Measurements from ENCODE around the gene FBXL12.
A peak's percentile ranks its signal among the peaks of the same experiment; 100 is the strongest.

FBXL12 gene

GRCh38 chr19:9835507-9835949 lies 16.6 kb upstream of the FBXL12 start (continued):
- TF ChIP-seq ZNF404 (tag by site-specific recombination; IDR thresholded peaks at IDR 0.05) (no peak), MEIS1 (CRISPR knock-in tag; IDR thresholded peaks at IDR 0.05; ENCODE audit: borderline replicate concordance) (no peak), ZNF529 (tag by site-specific recombination; IDR thresholded peaks at IDR 0.05; ENCODE audit: insufficient replicate concordance) (no peak), ZFP69B (tag by site-specific recombination; IDR thresholded peaks at IDR 0.05) (no peak), ZBTB20 (tag by site-specific recombination; IDR thresholded peaks at IDR 0.05) (peak; percentile 24; the same call in 1 of the 2 replicates), ZNF623 (tag by site-specific recombination; IDR thresholded peaks at IDR 0.05) (no peak), PRDM2 (tag by site-specific recombination; IDR thresholded peaks at IDR 0.05; ENCODE audit: borderline replicate concordance) (0 out of 2 replicates have a peak, but pooled peaks have one; percentile 60), ZNF561 (tag by site-specific recombination; IDR thresholded peaks at IDR 0.05; ENCODE audit: borderline replicate concordance) (0 out of 2 replicates have a peak, but pooled peaks have one; percentile 7)

- H3K36me3 ChIP-seq (ENCODE audit: control insufficient read depth in 2 of 2, insufficient read depth in 1 of 2, low read length in 2 of 2) = peaks cover 17 to 46% of the 10 kb centered on the region in 2 experiments
- peak within 1 kb of the TSS; percentile 25; the same call in 1 of the 2 replicates for H3K27ac ChIP-seq (ENCODE audit: extremely low read depth, low read depth, low read length)
- no peaks in the 10 kb centered on the region for H3K4me1 ChIP-seq (ENCODE audit: control insufficient read depth, insufficient read depth, low read length)
- CTCF ChIA-PET = interaction anchor here (0.5 to 1.4 kb wide), 6 partner anchors 9 to 62 kb away, joined by 3 to 5 read pairs (median 3); no protein-coding TSS in a partner anchor
- POLR2A ChIA-PET = interaction anchor here (0.6 to 1.6 kb wide), 13 partner anchors 10 to 1721 kb away, joined by 3 to 8 read pairs (median 4); partner anchors contain the start of gene FBXL12
- peak within 1 kb of the TSS; percentile 96 for H3K4me3 ChIP-seq (ENCODE audit: low read depth, low read length)
- H3K9me3 ChIP-seq (ENCODE audit: control insufficient read depth, insufficient read depth, low read depth, low read length) = no peaks in the 10 kb centered on the region
- TF ChIP-seq GFI1B (tag by site-specific recombination; IDR thresholded peaks at IDR 0.05) (no peak), KLF10 (tag by site-specific recombination; IDR thresholded peaks at IDR 0.05) (peak; percentile 86), ZBTB17 (tag by site-specific recombination; IDR thresholded peaks at IDR 0.05) (peak; percentile 45; the same call in 1 of the 2 replicates), KLF9 (tag by site-specific recombination; IDR thresholded peaks at IDR 0.05; ENCODE audit: low read depth) (peak; percentile 82), ZNF112 (tag by site-specific recombination; IDR thresholded peaks at IDR 0.05) (no peak), EGR2 (tag by site-specific recombination; IDR thresholded peaks at IDR 0.05; ENCODE audit: low read depth) (peak; percentile 89), ZNF580 (tag by site-specific recombination; IDR thresholded peaks at IDR 0.05) (no peak), ZNF133 (tag by site-specific recombination; IDR thresholded peaks at IDR 0.05) (no peak), ZNF311 (tag by site-specific recombination; IDR thresholded peaks at IDR 0.05; ENCODE audit: borderline replicate concordance) (no peak), ZNF394 (tag by site-specific recombination; IDR thresholded peaks at IDR 0.05; ENCODE audit: borderline replicate concordance) (peak; percentile 97), MEIS1 (CRISPR knock-in tag; IDR thresholded peaks at IDR 0.05; ENCODE audit: borderline replicate concordance) (no peak), ZNF670 (tag by site-specific recombination; IDR thresholded peaks at IDR 0.05; ENCODE audit: low read depth) (no peak), ZNF843 (tag by site-specific recombination; IDR thresholded peaks at IDR 0.05) (no peak), ZNF610 (tag by site-specific recombination; IDR thresholded peaks at IDR 0.05; ENCODE audit: borderline replicate concordance) (no peak)
- TF ChIP-seq, protein P1, sequence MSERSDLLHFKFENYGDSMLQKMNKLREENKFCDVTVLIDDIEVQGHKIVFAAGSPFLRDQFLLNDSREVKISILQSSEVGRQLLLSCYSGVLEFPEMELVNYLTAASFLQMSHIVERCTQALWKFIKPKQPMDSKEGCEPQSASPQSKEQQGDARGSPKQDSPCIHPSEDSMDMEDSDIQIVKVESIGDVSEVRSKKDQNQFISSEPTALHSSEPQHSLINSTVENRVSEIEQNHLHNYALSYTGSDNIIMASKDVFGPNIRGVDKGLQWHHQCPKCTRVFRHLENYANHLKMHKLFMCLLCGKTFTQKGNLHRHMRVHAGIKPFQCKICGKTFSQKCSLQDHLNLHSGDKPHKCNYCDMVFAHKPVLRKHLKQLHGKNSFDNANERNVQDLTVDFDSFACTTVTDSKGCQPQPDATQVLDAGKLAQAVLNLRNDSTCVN (tag by site-specific recombination; optimal IDR thresholded peaks at IDR 0.05) = peak; percentile 81
- TF ChIP-seq, protein P2, sequence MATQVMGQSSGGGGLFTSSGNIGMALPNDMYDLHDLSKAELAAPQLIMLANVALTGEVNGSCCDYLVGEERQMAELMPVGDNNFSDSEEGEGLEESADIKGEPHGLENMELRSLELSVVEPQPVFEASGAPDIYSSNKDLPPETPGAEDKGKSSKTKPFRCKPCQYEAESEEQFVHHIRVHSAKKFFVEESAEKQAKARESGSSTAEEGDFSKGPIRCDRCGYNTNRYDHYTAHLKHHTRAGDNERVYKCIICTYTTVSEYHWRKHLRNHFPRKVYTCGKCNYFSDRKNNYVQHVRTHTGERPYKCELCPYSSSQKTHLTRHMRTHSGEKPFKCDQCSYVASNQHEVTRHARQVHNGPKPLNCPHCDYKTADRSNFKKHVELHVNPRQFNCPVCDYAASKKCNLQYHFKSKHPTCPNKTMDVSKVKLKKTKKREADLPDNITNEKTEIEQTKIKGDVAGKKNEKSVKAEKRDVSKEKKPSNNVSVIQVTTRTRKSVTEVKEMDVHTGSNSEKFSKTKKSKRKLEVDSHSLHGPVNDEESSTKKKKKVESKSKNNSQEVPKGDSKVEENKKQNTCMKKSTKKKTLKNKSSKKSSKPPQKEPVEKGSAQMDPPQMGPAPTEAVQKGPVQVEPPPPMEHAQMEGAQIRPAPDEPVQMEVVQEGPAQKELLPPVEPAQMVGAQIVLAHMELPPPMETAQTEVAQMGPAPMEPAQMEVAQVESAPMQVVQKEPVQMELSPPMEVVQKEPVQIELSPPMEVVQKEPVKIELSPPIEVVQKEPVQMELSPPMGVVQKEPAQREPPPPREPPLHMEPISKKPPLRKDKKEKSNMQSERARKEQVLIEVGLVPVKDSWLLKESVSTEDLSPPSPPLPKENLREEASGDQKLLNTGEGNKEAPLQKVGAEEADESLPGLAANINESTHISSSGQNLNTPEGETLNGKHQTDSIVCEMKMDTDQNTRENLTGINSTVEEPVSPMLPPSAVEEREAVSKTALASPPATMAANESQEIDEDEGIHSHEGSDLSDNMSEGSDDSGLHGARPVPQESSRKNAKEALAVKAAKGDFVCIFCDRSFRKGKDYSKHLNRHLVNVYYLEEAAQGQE (tag by site-specific recombination; IDR thresholded peaks at IDR 0.05) = no peak
Measured at GRCh38 chr19:9834726-9835506, 16.0 kb upstream of the FBXL12 start, which contains the start of gene PIN1. Gene PIN1 (plus strand): TSS chr19:9835318. CDS start chr19:9835345, 27 bp downstream.
